ELF-1 (cell line): Measurements from ENCODE around the gene LDHD.
A peak's percentile ranks its signal among the peaks of the same experiment; 100 is the strongest.
"Not testable (repeated sequence)": the region's sequence is repeated elsewhere in the genome, so short reads cannot be mapped to it uniquely, and the experiment has no call there.

Experiments used
- DNase-seq: peaks from one replicate; pipeline ENCODE4 v3.0.0-alpha.2; 2016; ENCODE audit warnings: low read depth, low spot score

Gene LDHD

DNA sequence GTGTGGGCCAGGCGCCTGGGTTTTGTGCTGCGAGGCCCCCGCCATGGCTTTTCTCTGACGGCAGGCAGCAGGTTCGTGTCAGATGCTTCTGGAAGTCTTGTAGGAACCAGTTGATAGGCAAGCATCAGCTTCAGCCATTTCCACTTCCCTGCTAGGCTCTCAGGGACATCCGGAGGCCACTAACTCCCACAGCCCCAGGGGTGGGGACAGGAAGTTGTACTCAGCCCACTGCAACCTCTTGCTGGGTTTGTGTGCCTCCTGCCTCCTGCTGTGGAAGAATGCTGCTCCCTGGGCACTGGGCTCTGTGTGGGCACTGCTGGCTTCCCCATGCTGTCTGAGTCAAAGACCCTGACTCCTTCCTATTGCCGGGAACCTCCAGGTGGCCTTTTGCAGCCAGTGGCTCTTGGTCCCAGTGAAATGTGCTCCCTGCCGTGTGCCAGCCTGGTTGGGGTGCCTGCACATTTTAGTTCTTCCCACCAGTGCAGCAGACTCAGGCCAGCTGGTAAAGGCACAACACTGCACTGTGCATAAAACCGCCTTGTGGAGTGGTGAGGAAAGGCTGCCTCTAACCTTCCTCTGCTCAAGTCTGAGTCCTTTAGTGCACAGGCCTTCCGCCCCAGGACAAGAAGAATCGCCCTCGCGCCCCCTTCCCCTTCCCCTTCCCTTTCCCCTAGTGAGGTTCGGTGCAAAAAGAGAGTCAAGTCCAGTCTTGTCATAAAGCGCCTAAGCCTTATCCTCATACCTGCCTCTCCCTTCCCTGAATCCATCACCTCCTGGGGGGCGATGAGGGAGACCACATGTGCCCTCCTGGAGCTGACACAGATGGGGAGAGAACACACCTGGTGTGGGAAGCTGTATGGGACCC lies 16.6 kb downstream of the LDHD start:
- no peak for DNase-seq

DNA sequence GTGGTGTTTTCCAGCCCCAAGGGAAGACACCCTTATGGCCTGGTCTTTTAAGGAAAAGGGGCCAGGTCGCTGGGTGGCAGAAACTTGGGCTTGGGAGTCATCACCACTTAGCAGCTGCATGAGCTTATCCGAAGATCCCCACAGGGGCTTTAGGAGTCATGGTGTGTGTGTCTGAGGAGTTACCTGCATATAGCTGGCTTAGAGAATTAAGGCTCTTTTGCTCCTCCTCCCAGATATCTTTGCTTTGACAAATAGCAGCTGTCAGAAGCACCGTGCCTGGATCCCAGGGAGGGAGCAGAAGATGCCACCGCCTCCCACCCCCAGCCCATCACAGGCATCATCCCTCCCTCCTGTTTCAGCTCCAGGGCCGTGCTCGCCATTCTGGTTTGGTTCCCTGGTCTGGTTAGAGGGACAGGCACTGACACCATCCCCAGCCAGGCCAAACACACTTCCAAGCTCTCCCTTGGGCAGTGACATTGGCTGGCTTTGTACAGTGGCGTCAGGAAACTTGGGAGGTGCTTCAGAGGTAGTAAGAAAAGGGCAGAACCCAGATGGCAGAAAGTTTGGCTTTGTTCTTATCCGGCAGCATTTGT lies 17.4 kb downstream of the LDHD start:
- DNase-seq = no peak

DNA sequence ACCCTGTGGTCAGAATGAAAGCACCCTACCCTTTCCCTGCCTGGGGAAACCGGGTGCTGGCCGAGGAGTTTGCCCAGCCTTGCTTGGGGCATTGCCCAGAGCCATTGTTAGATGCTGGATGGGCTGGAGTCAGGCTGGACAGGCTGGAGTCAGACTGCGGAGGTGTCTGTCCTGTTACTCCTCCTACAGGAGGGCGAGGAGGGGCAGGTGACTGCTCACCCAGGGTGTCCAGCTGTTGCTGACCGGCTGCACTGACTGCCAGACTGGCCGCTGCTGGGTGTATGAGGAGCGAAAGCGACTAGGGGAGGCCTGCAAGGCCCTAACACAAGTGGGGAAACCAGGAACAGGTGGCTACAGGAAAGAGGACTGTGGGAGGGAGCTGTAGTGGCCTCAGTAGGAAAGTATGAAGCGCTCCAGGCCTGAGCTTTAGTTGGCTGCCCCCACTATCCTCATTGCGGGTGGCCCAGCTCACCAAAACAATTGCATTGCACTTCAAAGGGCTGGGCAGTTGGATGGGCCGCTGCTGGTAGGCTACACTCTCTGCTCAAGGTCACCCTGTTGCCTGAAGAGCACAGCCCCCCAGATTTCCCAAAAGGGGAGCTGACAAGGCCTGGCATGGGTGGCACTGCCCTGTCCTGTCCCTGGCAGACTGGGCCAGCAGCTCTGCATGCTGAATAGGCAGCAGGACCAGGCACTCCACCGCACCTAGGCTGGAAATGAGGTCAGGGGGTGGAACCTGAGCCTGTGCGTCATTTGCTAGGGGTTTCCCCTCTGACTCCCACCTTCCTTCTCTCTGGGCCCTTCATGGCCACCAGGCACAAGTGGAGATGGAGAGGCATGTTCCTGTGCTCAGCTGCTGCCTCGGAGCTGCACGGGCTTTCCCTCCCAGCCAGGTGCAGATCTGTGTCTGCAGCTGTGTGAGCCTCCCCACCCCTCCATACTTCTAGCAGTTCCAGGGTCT lies 18.4 kb downstream of the LDHD start:
- DNase-seq = no peak

DNA sequence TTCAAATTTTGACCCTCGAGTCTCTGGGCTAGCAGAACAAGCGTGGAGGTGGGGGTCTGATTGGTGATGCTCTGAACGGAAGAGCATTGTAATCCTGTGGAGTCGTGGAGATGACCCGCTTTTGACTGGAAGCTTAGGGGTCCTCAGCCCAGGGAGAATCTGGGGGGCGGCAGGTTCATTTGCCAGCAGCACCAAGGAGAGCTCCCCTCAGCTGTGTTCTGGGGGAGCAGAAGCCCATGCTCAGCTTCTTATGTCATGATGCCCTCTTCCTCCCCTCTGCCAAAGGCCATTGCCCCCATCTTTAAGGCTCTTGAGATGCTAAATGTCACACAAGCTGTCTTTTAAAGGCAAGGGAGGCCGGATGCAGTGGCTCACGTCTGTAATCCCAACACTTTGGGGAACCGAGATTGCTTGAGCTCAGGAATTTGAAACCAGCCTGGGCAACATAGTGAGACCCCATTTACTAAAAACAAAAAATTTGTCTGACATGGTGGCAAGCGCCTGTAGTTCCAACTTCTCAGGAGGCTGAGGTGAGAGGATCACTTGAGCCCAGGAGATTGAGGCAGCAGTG lies 19.3 kb downstream of the LDHD start:
- no peak for DNase-seq

DNA sequence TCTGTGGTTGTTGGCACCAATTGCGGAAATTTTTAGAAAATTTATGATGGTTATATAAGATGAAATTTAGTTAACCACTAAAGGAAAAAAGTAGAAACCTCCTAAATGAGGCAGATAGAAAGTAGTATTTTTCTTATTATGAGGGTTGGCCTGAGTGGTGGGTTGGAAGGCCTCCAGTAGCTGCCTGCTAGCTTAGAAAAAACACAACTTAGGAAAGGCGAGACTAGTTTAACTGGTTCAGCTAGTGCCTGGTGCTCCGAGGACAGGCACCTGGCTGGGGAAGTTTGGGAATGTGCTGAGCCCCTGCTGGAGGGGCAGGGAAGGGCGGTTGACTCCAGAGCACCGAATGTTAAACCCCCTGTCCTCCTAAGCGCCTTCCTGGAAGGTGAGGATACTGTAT lies 19.9 kb downstream of the LDHD start:
- DNase-seq = peak; percentile 92

DNA sequence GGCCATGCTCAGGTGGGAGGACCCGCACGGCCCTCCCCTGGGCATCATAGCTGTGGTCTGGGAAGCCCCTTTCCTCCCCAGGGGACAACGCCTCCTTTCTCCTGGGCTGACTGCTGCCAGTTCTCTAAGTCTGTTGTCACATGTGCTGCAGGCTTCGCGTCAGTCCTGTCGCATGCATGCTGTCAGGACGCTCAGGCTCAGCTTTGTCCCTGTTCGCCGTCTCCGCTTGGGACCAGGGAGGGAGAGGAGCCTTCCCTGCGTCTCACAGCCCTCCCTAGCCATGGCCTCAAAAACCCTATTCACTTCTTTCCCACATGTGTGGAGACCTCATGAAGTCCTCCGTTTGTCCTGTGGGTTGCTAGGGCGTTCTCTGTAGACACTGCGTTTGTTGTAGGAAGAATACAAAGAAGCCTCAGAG lies 21.4 kb downstream of the LDHD start:
- no peak for DNase-seq

DNA sequence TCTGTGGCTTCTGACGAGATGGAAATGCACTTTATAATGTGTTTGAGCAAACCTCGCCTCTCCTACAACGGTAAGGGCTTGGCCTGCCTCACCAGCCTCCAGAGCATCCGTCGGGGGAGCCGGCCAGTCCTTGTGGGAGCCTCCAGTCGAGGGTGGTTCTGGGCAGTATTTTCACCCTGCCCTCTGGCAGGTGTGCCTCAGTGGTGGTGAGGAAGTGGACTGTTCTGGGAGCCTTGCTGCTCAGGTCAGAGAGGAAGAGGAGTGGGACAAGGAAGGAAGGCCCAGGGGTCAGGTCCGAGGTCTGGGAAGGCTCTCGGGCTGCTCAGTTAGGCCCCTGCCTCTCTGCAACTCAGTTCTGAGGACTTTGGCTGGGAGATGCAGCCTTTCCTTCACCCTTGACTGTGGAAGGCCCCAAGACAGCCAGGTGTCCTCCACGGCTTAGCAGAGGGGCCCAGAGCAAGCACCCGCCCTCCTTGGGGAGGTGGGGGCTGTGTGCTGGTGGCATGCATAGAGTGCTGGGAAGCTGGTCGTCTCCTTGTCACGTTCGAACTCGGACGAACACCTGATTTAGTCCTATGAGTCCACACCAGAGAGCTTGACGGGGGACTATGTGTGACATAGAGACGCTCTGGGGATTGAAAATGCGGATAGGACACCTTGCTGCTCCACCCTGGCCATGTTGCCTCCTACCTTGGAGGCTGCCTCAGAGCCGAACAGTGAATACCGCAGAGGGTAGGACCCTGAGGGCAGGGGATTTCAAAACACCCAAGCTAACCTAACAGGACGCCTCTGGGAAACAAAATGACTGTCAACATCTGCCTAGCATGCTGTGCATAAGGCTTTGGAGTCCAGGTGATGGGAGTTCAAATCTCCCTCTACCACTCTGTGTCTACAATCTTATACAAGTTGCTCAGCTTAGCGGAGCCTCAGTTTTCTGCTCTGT lies 22.7 kb downstream of the LDHD start:
- DNase-seq = no peak

DNA sequence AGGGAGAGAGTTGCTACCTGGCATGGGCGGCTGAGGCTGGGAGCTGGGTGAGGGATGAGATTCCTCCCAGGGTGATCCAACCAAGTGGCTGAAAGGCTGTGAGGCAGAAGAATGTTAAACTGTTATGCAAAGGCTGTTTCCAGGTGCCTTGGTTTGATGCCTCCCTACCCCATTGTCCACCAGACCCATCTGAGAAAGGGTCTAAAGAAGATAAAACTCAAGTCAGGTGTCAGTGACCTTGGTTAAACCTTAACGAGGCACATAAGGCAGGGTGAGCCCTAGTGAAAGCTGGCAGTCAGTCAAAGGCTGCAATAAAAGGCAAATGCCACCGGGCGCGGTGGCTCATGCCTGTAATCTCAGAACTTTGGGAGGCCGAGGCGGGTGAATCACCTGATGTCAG lies 23.8 kb downstream of the LDHD start:
- no peak for DNase-seq

DNA sequence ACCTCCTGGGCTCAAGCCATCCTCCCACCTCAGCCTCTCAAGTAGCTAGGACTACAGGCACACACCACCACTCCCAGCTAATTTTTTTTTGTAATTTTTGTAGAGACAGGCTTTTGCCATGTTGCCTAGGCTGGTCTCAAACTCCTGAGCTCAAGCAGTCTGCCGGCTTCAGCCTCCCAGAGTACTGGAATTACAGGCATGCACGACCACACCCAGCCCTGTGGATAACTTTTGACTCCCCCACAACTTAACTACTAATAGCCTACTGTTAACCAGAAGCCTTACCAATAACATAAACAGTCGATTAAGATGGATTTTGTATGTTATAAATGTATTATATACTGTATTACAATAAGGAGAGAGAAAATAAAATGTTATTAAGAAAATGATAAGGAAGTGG lies 25.0 kb downstream of the LDHD start:
- not testable (repeated sequence) for DNase-seq

DNA sequence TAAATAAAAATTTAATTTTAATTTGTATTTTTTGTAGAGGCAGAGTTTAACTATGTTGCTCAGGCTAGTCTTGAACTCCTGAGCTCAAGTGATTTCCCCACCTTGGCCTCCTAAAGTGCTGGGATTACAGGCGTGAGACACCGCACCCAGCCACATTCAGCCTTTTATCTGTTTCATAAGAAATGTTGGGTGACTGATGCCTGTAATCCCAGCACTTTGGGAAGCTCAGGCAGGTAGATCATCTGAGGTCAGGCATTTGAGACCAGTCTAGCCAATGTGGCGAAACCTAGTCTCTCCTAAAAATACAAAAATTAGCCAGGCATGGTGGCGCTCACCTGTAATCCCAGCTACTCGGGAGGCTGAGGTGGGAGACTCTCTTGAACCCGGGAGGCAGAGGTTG lies 25.7 kb downstream of the LDHD start:
- DNase-seq = not testable (repeated sequence)

DNA sequence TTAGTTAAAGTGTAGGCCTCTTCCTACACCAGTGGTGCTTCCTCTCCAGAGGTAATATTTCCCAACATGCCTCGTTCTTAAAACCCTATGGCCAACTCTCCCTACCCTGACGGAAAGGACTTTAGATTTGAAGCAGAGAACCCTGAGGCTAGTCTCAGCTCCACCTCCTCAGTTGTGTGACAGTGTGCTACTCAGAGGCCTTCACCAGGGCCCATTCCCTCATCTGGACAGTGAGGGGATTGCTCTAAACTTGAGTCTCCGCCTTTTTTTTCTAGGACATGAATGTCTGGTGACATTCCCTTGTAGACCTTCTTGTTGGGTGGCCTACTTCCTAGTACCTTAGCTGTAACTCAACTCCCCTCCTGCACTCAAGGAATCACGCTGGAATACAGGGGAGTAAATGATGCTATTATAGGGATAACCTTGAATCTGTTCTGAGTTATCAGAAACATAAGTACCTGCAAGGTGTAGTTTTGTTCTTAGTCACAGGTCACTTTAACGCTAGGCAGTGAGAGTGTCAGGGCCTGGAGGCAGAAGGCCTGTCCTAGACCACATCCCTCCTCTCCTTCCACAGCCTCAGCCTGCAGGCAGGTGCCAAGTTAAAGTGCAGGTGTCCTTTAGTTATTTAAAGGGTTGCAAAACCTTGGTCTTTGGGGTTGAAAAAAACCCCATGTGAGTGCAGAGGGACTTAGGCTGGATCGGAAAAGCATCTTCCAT lies 26.9 kb downstream of the LDHD start:
- peak; percentile 79 for DNase-seq

DNA sequence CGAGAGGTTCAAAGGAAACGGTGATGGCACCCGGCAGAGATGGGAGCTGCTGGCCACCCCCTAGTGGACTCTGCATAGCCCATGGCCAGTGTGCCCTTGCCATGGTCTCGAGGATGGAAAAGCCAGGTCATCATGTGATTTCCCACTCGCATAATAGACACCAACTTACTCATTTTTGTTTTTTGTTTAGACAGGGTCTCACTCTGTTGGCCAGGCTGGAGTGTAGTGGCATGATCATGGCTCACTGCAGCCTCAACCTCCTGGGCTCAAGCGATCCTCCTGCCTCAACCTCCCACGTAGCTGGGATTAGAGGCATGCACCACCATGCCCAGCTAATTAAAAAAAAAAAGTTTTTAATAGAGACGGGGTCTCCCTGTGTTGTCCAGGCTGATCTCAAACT lies 27.6 kb downstream of the LDHD start:
- DNase-seq = no peak

DNA sequence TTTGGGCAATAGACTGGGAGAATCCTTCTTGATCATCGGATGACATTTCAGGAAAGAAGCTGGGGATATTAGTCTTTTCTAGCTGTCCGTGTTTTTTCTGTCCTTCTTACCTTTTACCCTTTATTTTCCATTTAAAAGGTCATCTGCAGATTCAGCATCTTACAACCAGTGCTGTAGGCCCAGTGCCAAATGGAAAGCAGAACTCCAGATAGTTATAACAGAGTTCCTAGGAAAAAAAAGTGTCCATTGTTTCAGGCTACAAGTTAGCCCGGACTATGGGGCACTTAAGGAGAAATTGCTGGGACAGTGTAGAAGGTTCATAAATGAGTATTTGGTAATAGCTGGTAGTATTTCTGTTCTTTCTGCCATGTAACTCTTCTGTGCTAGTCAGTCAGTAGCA lies 28.4 kb downstream of the LDHD start:
- DNase-seq = no peak

DNA sequence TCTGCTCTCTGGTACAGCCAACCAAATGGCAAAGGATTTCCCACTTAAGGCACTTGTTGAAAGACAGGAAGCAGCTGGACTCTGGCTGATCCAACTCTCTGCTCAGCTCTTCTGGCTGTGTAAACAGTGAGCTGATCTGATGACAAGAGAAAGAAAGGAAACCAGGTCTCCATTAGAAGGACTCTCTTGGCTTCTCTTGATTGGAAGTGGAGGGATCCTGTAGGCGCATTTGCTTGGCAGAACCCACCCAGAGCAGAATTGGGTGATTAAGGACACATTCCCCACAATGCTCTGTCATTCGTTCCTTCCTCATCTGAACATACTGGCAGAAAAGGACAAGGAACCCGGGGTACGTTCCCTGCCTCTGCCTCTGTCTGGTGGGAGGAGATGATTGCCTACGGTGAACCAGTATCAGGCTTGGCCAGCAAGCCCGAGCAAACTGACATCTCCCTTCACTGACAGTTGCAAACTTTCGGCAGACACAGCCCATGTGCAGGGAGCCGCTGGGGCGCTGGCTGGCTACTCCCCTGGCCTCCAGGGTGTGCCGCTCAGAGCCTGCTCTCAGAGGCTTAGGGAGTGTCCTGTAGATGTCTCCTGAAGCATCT lies 29.1 kb downstream of the LDHD start:
- DNase-seq = peak; percentile 57

DNA sequence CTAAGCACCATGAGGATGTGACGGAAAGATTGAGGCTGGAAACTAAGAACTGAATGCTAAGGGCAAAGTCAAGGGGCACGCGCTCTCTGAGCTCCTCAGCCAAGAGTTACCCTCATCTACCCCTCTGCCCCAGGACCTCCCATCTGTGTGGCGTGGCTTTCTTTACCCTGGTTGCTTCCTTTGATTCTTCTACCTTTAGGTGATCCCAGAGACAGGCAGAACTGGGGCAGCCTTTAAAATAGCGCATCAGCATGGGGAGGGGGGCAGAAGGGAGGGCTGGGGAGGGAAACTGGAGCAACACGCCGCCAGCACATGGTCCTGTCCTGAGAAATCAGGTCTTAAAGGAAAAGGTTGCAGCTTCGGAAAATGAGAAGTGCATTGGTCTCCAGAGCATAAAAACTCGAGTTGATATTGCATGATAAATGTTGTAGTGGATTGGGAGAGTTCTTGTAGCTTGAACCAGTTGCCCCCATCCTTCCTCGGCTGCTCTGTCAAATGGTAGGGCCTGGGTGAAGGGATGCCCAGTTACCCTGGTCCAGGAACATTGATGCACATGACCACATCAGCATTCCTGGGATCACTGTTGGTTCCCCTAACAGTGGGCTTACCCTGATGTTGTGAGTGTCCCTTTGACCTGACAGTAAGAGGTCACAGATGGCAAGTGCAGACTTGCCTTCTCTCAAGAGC lies 29.7 kb downstream of the LDHD start:
- DNase-seq = no peak

DNA sequence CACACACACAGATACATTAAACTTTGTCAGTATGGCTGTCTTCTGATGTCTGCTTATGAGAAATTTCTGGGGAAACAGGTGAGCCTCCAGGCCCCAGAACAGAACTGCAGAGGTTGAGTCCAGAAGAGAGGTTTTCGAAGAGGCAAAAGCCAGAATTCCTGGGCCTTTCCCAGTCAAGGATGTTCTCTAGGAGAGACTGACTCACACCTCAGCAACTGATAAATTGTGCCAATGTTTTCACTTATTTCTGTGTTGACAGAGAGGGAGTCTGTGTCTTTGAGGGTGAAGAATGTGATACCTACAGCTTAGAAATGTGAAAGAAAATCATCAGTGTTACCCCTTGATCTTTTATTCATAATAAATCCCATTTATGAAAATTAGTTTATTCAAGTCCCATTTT lies 30.3 kb downstream of the LDHD start:
- DNase-seq = no peak

DNA sequence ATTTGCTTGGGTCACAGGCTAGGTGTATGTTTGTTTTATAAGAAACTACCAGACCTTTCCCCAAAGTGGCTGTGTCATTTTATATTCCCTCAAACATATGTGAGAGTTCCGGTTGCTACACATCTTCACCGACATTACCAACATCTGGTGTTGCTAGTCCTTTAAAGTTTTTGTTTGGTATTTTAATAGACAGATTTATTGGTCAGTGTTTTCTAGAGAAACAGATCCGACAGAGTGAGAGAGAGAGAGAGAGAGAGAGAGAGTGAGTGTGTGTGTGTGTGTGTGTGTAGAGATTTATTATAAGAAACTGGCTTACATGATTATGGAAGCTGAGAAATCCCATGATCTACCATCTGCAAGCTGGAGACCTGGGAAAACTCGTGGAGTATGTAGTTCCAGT lies 31.0 kb downstream of the LDHD start:
- no peak for DNase-seq

DNA sequence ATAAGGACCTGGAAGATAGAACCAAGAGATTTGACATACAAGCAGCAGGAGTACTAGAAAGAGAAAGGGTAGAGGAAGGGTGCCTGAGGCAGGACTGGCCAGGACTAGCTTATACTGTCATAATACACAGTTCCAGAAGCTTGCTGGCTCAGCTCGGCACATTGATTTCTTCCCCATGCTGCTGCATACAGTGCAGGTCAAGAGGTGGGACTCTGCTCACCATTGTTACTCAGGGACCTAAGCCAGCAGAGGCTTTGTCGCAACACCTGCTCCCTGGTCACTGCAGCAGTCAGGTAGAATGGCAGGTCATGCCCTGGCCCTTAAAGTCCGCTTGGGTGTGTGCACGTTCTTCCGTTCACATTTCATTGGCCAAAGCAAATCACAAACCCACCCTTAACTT lies 32.8 kb downstream of the LDHD start:
- no peak for DNase-seq
